BLaER1 treated with 17β-estradiol and CSF1 and Interleukin-3, amounts not matched to agents 10 nM and 100 nM (cell line): Measurements from ENCODE around the gene PLEKHH3.

Experiments used
- H3K27ac ChIP-seq, 11 experiments: shearing (Covaris generic); formaldehyde crosslinking; 2 replicates each; pipeline ENCODE4 v1.8.1; 2022
- H3K27me3 ChIP-seq, 11 experiments: shearing (Covaris generic); formaldehyde crosslinking; 2 replicates each; pipeline ENCODE4 v1.8.1; 2022
- H3K36me3 ChIP-seq, 11 experiments: shearing (Covaris generic); formaldehyde crosslinking; 2 replicates each; pipeline ENCODE4 v1.8.1; 2022
- H3K4me1 ChIP-seq, 10 experiments: shearing (Covaris generic); formaldehyde crosslinking; 2 replicates each; pipeline ENCODE4 v1.8.1; 2022
- H3K4me2 ChIP-seq, 11 experiments: shearing (Covaris generic); formaldehyde crosslinking; 2 replicates each; pipeline ENCODE4 v1.8.1; 2022
- H3K4me3 ChIP-seq, 10 experiments: shearing (Covaris generic); formaldehyde crosslinking; 2 replicates each; pipeline ENCODE4 v1.8.1; 2022
- H3K9ac ChIP-seq, 11 experiments: shearing (Covaris generic); formaldehyde crosslinking; 2 replicates each; pipeline ENCODE4 v1.8.1; 2022
- H3K9me3 ChIP-seq, 11 experiments: shearing (Covaris generic); formaldehyde crosslinking; replicated peaks in 1 of 11; 2 replicates each; pipeline ENCODE4 v1.8.1; 2022
- H4K20me1 ChIP-seq, 11 experiments: shearing (Covaris generic); formaldehyde crosslinking; 2 replicates each; pipeline ENCODE4 v1.8.1; 2022
- Cebpa-rat ChIP-seq, 11 experiments: shearing (Covaris generic); IDR thresholded peaks; 2 replicates each; pipeline ENCODE4 v1.8.1; 2022

The PLEKHH3 gene

DNA sequence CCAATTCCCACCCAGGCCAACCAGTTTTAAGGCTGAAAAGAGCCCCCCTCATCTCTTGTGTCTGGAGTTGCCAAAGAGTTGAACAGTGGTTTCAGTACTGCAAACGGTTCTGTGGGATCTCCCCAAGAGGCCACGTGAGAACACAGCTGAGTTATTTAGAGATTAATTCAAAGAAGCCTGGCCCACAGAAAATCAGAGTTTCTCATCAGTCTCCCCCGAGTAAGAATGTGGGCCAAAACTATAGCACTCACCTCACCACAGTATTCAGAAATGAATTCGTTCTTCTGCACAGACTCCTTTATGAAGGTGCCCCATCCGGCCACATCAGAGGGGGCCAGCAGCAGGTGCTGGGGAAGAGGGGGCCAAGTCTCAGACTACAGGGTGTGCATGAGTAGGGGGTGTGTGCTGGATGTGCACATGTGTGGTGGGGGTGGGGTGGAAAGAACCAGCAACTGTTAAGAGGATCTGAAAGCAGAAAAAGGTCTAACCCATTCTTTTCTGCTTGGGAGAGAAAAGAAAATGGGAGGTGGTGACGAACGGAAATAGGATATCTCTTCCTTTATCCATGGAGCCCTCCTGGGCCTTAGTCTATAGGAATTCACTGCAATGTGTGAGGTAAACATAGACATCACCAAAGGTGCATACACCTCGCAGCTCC is 28.2 kb upstream of the PLEKHH3 start:
- no peak overlapping the region for H3K4me3 ChIP-seq
- no peak overlapping the region for H3K9ac ChIP-seq
- peaks cover 0 to 18% (median 0%) of the 10 kb centered on the region in 11 experiments; a peak in 1 of 22 replicates for H4K20me1 ChIP-seq
- no peak overlapping the region for H3K4me2 ChIP-seq
- TF ChIP-seq Cebpa-rat (IDR thresholded peaks at IDR 0.05) = no peak
- no peaks in the 10 kb centered on the region for H3K27me3 ChIP-seq
- peaks cover 97 to 100% (median 100%) of the 10 kb centered on the region in 11 experiments for H3K36me3 ChIP-seq
- no peaks in the 10 kb centered on the region for H3K9me3 ChIP-seq
- peaks cover 0 to 12% (median 6%) of the 10 kb centered on the region in 10 experiments; a peak in 12 of 20 replicates for H3K4me1 ChIP-seq
- no peak overlapping the region for H3K27ac ChIP-seq

DNA sequence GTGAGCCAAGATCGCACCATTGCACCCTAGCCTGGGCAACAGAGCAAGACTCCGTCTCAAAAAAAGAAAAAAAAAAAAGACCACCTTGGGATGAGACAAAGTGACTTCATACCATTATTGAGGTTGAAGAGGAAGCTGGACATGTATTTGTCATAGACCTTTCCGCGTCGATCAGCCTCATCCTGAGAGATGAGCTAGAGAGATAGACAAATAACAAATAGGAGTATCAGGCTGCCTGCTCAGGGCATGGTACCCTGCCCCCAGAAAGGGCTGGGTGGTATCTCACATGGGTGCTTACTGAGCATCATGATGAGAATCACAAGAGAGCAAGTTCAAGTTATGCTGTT is 27.7 kb upstream of the PLEKHH3 start:
- Histone ChIP-seq H4K20me1 (peaks cover 0 to 18% (median 0%) of the 10 kb centered on the region in 11 experiments; a peak in 2 of 22 replicates), H3K4me2 (no peak overlapping the region), H3K27me3 (no peaks in the 10 kb centered on the region), H3K27ac (no peak overlapping the region), H3K4me1 (peaks cover 0 to 7% (median 1%) of the 10 kb centered on the region in 10 experiments; a peak in 9 of 20 replicates), H3K4me3 (no peak overlapping the region), H3K9ac (no peak overlapping the region), H3K36me3 (peaks cover 97 to 100% (median 99%) of the 10 kb centered on the region in 11 experiments), H3K9me3 (no peaks in the 10 kb centered on the region)
- no peak for TF ChIP-seq Cebpa-rat (IDR thresholded peaks at IDR 0.05)

DNA sequence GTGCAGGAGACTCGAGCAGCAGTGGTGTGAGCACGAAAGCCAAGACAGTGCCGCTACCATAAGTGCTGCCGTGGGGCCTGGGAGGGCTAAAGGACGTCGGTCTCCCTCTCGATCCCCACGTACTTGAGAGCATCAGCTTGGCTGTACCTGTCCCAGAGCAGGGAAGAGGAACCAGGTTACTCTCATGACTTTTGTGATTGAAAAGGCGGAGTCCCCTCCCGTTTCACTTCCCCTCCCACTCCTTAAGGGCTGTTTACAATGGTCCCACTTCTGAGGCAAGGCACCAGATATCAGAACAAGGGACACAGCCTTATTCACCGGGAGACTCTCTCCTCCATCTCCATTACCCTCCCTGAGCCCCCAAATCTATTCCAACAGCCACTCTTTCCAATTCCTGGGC is 25.7 kb upstream of the PLEKHH3 start:
- Histone ChIP-seq H3K4me2 (no peak overlapping the region), H3K27me3 (no peaks in the 10 kb centered on the region), H3K4me3 (no peak overlapping the region), H4K20me1 (peaks cover 0 to 18% (median 0%) of the 10 kb centered on the region in 11 experiments; a peak in 2 of 22 replicates), H3K36me3 (peaks cover 84 to 97% (median 92%) of the 10 kb centered on the region in 11 experiments), H3K27ac (no peak overlapping the region), H3K9me3 (no peaks in the 10 kb centered on the region), H3K9ac (no peak overlapping the region), H3K4me1 (no peaks in the 10 kb centered on the region)
- TF ChIP-seq Cebpa-rat (IDR thresholded peaks at IDR 0.05) = no peak

DNA sequence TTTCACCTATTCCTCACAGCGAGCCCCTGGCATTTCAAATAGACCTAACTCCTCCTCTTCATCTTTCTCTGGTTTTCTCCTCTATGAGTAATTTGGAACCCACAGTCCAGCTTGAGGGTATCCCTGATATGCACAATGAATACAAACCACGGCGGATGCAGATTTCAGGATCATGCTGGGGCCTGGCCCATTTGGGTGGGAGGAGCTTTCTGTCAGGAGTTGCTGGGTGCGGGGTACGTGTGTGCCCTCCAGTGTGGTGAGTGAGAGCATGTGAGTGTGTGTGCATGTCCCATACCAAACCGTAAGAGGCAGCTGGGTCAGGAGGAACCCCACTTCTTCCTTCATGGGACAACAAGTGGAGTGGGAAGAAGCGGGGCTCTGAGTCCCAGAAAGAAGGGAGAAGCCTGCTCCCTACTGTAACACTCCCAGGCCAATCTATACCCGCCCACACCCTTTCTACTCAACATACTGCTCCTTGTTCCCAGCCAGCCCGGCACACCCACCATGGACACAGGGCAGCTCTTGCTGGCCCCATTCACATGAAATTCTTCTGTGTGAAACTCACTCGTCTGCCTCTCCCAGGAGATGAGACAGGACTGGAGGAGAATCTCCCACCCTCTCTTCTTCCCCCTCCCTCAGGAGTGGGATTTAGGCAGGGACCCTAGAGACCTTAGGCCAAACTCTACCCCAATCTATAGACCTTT is 23.9 kb upstream of the PLEKHH3 start:
- no peak for TF ChIP-seq Cebpa-rat (IDR thresholded peaks at IDR 0.05)
- H3K4me3 ChIP-seq = no peak overlapping the region
- peaks cover 75 to 97% (median 89%) of the 10 kb centered on the region in 11 experiments for H3K36me3 ChIP-seq

DNA sequence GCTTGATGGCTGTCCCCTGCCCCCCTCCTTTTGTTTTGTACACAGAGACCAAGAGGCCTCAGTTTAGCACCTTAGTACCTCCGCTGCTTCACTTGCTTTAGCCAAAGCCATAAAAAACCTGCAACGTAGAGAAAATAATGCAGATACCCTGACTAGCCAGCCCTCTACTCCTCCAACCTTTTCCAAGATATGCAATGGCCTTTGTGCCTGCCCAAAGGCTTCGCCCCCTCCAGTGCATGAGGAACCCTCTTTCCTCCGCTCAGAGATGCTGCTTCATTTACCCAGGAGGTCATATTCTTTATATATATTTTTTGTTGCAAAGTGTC is 22.6 kb upstream of the PLEKHH3 start:
- H4K20me1 ChIP-seq = peaks cover 0 to 28% (median 0%) of the 10 kb centered on the region in 11 experiments; a peak in 2 of 22 replicates
- no peak for TF ChIP-seq Cebpa-rat (IDR thresholded peaks at IDR 0.05)
- H3K36me3 ChIP-seq = peaks cover 67 to 97% (median 83%) of the 10 kb centered on the region in 11 experiments
- H3K27me3 ChIP-seq = no peaks in the 10 kb centered on the region
- H3K4me1 ChIP-seq = no peaks in the 10 kb centered on the region
- no peak overlapping the region for H3K4me2 ChIP-seq
- H3K9me3 ChIP-seq = no peaks in the 10 kb centered on the region
- H3K27ac ChIP-seq = no peak overlapping the region
- H3K9ac ChIP-seq = no peak overlapping the region
- no peak overlapping the region for H3K4me3 ChIP-seq

More for the DNA sequence above, 23.9 kb upstream of the PLEKHH3 start:
- Histone ChIP-seq H3K27me3 (no peaks in the 10 kb centered on the region), H3K27ac (no peak overlapping the region), H3K9me3 (no peaks in the 10 kb centered on the region), H3K9ac (no peak overlapping the region), H4K20me1 (peaks cover 0 to 21% (median 0%) of the 10 kb centered on the region in 11 experiments; a peak in 2 of 22 replicates), H3K4me1 (no peaks in the 10 kb centered on the region), H3K4me2 (no peak overlapping the region)

DNA sequence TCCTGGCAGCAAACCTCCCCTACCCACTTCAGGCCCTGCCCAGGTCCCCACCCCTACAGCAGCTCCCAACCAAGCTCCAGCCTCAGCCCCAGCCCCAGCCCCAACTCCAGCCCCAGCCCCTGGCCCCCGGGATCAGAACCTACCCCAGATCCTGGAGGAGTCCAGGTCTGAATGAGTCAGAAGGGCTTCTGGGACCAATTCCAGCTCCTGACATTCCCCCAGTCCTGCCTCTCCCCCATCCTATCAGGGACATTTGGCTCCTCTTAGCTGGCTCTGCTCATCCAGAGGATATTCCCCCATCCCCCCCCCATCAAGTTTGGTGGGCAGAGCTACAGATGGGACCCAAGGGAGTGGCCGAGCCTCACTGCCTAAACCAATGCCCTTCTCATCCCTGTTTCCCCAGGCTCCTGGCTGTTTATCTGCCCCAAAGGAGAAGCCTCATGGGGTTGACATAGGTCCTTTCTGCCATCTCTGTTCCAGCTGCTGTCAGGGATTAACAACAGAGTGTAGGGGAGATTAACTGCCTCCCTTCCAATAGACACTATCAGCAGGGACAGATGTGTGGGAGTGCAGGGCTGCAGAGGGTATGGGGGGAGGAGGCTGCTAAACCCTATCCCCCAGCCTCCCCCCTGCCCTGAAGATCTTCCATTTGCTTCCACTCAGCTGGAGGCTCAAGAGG is 22.1 kb upstream of the PLEKHH3 start:
- Histone ChIP-seq H3K4me3 (no peak overlapping the region), H3K36me3 (peaks cover 62 to 97% (median 79%) of the 10 kb centered on the region in 11 experiments), H4K20me1 (peaks cover 0 to 28% (median 0%) of the 10 kb centered on the region in 11 experiments; a peak in 2 of 22 replicates), H3K4me2 (no peak overlapping the region), H3K9ac (no peak overlapping the region), H3K4me1 (no peaks in the 10 kb centered on the region), H3K27me3 (no peaks in the 10 kb centered on the region), H3K27ac (no peak overlapping the region), H3K9me3 (no peaks in the 10 kb centered on the region)
- TF ChIP-seq Cebpa-rat (IDR thresholded peaks at IDR 0.05) = no peak

DNA sequence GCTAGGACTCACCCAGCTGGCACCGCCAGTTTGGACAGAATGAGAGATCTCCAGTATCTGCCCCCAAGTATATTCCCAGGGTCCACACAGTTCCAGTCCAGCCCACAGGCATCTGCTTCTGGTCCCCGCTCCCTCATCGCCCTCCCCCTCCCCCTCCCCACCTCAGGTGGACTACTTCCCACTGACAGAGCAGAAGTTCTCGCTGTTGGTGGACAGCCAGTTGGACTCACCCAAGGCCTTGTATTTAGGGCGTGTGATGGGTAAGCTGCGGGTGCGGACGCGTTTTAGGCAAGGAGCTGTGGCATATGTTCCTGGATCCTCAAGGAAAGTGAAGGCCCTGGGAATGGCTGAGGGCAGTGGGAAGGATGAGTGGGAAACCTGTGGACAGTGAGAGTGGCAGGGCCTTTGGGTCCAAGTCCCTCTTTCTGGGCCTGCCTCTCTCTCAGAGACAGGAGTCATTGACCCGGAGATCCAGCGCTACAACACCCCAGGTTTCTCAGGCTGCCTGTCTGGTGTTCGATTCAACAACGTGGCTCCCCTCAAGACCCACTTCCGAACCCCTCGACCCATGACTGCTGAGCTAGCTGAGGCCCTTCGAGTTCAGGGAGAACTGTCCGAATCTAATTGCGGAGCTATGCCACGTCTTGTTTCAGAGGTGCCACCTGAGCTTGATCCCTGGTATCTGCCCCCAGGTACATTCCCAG is 20.5 kb upstream of the PLEKHH3 start:
- Histone ChIP-seq H3K9ac (no peak overlapping the region), H4K20me1 (peaks cover 0 to 24% (median 0%) of the 10 kb centered on the region in 11 experiments; a peak in 2 of 22 replicates), H3K4me1 (no peaks in the 10 kb centered on the region), H3K27me3 (no peaks in the 10 kb centered on the region), H3K4me2 (no peak overlapping the region), H3K36me3 (peaks cover 46 to 92% (median 68%) of the 10 kb centered on the region in 11 experiments), H3K4me3 (no peak overlapping the region), H3K27ac (no peak overlapping the region), H3K9me3 (no peaks in the 10 kb centered on the region)
- TF ChIP-seq Cebpa-rat (IDR thresholded peaks at IDR 0.05) = no peak

DNA sequence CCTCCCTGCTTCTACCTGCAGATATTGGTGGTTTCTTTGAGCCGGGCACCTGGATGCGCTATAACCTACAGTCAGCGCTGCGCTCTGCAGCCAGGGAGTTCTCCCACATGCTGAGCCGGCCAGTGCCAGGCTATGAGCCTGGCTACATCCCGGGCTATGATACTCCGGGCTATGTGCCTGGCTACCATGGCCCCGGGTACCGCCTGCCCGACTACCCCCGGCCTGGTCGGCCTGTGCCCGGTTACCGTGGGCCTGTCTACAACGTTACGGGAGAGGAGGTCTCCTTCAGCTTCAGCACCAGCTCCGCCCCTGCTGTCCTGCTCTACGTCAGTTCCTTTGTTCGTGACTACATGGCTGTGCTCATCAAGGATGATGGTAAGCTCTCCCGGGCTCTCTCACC is 18.7 kb upstream of the PLEKHH3 start:
- Histone ChIP-seq H3K36me3 (peaks cover 29 to 89% (median 50%) of the 10 kb centered on the region in 11 experiments), H3K27me3 (no peaks in the 10 kb centered on the region), H3K4me3 (no peak overlapping the region), H3K27ac (no peak overlapping the region), H3K9ac (no peak overlapping the region), H4K20me1 (peaks cover 0 to 18% (median 0%) of the 10 kb centered on the region in 11 experiments; a peak in 2 of 22 replicates), H3K9me3 (no peaks in the 10 kb centered on the region), H3K4me1 (no peaks in the 10 kb centered on the region), H3K4me2 (no peak overlapping the region)
- TF ChIP-seq Cebpa-rat (IDR thresholded peaks at IDR 0.05) = no peak

DNA sequence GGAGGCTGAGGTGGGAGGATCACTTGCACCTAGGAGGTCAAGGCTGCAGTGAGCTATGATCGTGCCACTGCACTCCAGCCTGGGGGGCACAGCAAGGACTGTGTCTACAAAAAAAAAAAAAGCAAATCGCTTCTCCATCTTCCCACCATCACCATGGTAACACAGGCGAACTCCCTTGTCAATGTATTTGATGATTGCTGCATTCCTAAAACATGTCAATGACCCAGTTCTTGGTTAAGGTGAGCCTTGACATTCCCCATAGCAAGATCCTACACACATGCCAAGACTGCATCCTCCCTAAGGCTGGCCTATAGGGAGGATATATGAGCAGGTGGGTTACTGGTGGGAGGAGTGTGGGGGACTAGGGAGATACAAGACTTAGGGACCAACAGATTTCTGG is 17.7 kb upstream of the PLEKHH3 start:
- Histone ChIP-seq H3K36me3 (peaks cover 22 to 84% (median 41%) of the 10 kb centered on the region in 11 experiments), H3K4me2 (no peak overlapping the region), H3K4me1 (no peaks in the 10 kb centered on the region), H4K20me1 (peaks cover 0 to 18% (median 0%) of the 10 kb centered on the region in 11 experiments; a peak in 1 of 22 replicates), H3K27me3 (no peaks in the 10 kb centered on the region), H3K9me3 (no peaks in the 10 kb centered on the region), H3K27ac (no peak overlapping the region), H3K9ac (no peak overlapping the region), H3K4me3 (no peak overlapping the region)
- TF ChIP-seq Cebpa-rat (IDR thresholded peaks at IDR 0.05) = no peak
